Stimulated activated CD4-positive, alpha-beta T cell treated with anti-CD3 and anti-CD28 coated beads, Interleukin-1b, Interleukin-23, amount 100 ng/mL, for 1 hour (primary cell): Measurements from ENCODE around the gene NTN1.

Experiments
- DNase-seq, 2 donors: peaks; one replicate each; pipeline ENCODE4 v3.0.0-alpha.2; 2020; ENCODE audit warnings: low read depth in 2 of 2

The NTN1 gene

GRCh38 chr17:9272501-9273200 is 251.3 kb downstream of the NTN1 start:
- DNase-seq, result no peak

- DNase-seq, result no peak
Observed at GRCh38 chr17:9273428-9274391, 252.4 kb downstream of the NTN1 start.

- no peak for DNase-seq
Observed at GRCh38 chr17:9274973-9275372, 253.7 kb downstream of the NTN1 start.

GRCh38 chr17:9279893-9280292 is 258.6 kb downstream of the NTN1 start:
- DNase-seq, result no peak

- no peak for DNase-seq
Observed at GRCh38 chr17:9283909-9284308, 262.6 kb downstream of the NTN1 start.

GRCh38 chr17:9284884-9285283 is 263.6 kb downstream of the NTN1 start:
- DNase-seq, result no peak

GRCh38 chr17:9285602-9286427 is 264.5 kb downstream of the NTN1 start:
- DNase-seq, result no peak

GRCh38 chr17:9286434-9286833 is 265.1 kb downstream of the NTN1 start:
- DNase-seq, result no peak

GRCh38 chr17:9287306-9287705 is 266.0 kb downstream of the NTN1 start:
- no peak for DNase-seq

GRCh38 chr17:9290226-9290613 is 268.9 kb downstream of the NTN1 start:
- DNase-seq, result no peak

GRCh38 chr17:9291912-9292560 is 270.7 kb downstream of the NTN1 start:
- DNase-seq, result peak in 1 of 2 donors; percentile 29

- no peak for DNase-seq
Observed at GRCh38 chr17:9292561-9292941, 271.2 kb downstream of the NTN1 start.
